ENCODE data around the gene MED8.
"Not testable (repeated sequence)": the region's sequence is repeated elsewhere in the genome, so short reads cannot be mapped to it uniquely, and the experiment has no call there.

The MED8 gene

DNA sequence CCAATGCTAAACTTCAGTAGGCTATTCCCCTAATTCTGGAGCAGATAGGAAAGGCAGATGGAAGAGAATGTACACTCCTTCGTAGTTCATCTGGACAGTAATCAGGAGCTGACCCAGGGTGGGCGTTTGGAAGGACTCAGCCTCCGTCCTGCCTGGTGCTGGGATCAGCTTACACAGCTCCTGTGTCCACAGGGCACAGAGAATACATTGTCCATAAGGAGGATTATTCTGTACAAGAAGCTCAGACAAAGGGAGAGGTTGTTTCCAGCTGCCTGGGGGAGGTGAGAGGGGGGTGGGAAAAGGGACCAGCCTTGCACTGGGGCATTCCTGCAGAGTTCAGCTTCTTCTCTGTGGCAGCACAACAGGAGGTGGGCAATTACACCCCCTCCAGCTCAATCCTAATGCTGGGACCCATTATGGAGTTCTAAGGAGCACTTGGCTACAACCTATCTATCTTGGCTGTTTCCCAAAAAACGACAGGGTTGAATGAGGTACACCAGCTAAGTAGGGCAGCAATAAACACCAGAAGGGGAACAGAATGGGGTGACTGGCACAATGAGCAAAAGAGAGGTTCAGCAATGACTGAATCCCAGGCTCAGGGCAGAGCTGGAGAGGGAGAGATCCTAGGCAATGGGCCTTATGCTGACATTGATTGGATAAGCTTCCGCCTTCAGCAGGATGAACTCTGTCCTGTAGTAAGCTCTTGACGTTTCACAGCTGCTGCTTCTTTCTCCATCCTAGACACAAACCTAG lies 7.4 kb downstream of the MED8 start:
- no peak for DNase-seq (ENCODE audit: low spot score)

DNA sequence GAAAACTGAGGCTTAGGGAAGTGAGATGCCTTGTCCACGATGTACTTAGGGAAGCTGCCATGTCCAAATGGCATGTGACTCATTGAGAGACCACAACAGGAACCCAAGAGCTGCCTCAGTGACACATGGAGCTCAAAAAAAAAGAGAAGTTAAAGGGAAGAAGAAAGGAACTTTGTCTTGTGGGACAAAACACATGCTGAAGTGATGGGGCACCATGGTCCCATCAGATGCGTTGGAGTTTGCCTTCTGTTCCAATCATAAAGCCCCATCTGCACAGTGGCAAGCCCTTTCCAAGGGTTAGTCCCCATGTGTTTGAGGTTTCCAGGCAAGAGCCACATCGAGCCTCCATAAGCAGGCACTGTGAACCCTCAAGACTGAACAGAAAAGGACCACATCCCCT lies 8.0 kb downstream of the MED8 start:
- DNase-seq (ENCODE audit: low spot score), result no peak

- no peak for DNase-seq (ENCODE audit: low spot score)
Measured at GRCh38 chr1:43379476-43379875, 10.1 kb downstream of the MED8 start.

DNA sequence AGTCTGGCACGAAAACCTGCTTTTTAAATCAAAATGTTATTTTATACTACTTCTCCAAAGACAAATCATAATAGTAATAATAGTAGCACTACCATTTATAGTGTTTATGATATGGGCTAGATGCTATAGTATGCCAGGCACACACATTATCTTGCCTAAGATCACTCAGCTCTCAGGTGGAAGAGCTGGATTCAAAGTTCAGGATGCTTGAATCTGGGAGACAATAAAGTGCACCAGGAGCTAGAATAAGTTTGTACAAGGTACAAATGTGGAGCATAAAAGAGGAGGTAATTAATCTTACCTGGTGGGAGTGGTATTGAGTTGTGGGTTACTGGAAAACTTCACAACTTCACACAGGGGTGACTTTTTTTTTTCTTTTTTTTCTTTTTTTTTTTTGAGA lies 11.8 kb downstream of the MED8 start:
- no peak for DNase-seq (ENCODE audit: low spot score)

DNA sequence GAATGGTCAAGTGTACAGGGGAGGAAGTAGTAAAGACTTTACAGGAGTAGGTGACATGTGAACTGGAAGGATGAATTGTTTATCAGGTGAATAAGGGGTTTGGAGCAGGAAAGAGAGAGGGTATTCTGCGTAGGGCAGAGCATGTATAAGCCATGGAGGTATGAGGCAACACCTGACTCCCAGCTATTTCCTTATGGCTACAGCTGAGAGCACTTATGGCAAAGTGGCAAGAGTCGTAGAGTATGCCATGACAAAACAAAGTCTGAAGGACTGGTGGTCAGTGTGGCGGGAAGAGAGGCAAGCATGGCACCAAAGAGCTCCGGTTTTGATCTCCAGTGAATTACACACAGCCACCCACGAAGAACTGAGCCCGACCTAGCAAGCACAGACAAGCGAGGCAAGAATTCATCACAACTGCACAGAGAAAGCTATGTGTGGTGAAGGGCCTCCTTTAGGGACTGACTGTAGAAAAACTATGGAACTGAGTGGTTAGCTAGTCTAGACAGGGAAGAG lies 12.8 kb downstream of the MED8 start:
- DNase-seq (ENCODE audit: low spot score), result no peak

DNA sequence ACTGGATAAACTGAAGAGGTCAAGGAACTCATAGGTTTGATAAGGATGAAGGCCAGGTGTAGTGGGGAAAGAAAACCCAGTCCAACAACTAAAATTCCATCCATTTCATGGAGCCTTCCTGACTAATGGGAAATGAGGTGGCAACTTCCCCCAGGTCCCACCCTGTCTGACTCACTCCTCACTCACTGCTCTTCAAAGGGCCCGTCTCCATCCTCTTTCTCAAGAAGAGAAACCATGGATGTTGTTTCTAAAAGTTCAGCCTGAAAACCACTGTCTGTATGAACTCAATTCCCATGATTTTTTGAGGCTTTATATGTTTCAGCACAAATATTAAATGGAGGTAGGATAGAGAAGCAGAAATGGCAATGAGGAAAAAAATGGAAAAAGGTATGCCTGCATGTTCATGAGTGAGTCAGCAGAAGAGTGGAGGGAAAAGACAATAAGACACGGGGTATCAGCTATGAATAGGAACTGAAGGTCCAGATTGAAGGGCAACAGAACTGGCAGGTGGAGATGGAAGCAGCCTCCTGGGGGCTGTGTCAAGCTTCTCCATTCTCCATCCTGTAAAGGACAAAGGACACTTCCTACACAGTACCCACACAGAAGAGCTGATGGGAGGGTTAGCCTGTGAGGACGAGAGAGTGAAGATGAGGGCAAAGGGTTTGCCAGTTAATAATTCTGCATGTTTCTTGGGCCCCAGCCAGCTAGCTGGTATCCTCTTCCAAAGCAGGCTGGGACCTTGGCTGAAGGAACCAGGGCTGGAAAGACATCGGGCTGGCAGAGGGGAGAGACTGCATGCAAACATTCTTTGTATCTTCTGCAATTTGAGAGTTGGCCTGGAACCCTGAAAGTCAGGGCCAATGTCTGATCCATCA lies 16.3 kb downstream of the MED8 start:
- no peak for DNase-seq (ENCODE audit: low spot score)

DNA sequence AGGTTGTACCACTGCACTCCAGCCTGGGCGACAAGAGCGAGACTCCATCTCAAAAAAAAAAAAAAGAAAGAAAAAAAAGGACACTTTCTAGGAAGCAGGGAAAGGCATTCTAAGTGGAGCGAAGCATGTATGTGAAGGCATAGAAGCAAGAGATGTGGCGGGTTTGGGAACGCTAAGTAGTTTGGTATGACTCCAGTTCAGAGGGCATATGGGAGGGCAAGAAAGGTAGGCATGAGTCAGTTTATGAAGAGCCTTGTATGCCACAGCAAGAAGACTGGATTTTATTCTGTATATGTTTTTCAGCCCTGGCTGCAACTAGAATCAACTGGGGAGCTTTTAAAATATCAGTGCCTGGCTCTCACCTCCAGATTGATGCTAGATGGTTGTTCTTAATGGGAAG lies 17.4 kb downstream of the MED8 start:
- DNase-seq (ENCODE audit: low spot score), result no peak

- DNase-seq (ENCODE audit: low spot score), result no peak
Measured at GRCh38 chr1:43370564-43370963, 19.0 kb downstream of the MED8 start.

GRCh38 chr1:43369779-43370178 lies 19.8 kb downstream of the MED8 start:
- DNase-seq (ENCODE audit: low spot score), result not testable (repeated sequence)

GRCh38 chr1:43368646-43369020 lies 21.0 kb downstream of the MED8 start:
- DNase-seq (ENCODE audit: low spot score), result no peak

DNA sequence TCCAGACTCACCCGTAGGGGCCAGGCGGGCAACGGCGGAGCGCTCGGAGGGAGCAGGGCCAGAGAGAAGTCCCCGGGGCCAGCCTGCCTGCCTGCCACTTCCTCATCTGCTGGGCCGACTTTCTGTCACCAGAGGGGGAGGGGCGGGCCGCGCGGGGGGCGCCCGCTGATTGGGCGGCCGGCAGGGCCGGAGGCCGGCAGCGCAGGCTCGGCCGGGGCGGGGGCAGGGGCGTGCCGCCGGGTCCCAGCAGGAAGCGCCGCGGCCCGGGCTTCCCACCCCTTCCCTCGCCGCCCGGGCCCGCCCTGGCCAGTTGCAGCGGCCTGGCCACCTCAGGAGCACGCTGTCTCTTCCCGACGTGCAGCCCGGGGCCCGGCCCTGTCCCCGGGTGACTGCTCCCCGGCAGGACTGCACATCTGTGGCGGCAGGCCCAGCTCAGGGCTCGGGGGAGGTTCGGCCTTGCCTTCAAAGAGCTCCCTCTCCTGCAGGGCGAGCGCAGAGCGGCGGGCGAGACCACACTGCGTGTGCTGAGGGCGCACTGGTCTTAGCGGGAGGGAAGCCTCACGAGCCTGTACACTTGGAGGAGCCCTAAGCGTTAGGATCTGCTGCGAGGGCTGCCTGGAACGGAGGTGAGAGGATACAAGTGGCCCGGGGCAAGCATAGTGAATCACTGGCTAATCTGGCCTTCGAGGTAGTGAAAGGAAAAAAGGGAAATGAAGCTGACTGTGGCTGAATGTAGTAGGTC lies 21.5 kb downstream of the MED8 start, which contains the start of gene ELOVL1:
TSS of gene ELOVL1 (minus strand) at position 108 of the 742 bp plus-strand sequence. CDS start 2,402 bp downstream, outside the sequence.
- DNase-seq (ENCODE audit: low spot score), result peak; percentile 95

DNA sequence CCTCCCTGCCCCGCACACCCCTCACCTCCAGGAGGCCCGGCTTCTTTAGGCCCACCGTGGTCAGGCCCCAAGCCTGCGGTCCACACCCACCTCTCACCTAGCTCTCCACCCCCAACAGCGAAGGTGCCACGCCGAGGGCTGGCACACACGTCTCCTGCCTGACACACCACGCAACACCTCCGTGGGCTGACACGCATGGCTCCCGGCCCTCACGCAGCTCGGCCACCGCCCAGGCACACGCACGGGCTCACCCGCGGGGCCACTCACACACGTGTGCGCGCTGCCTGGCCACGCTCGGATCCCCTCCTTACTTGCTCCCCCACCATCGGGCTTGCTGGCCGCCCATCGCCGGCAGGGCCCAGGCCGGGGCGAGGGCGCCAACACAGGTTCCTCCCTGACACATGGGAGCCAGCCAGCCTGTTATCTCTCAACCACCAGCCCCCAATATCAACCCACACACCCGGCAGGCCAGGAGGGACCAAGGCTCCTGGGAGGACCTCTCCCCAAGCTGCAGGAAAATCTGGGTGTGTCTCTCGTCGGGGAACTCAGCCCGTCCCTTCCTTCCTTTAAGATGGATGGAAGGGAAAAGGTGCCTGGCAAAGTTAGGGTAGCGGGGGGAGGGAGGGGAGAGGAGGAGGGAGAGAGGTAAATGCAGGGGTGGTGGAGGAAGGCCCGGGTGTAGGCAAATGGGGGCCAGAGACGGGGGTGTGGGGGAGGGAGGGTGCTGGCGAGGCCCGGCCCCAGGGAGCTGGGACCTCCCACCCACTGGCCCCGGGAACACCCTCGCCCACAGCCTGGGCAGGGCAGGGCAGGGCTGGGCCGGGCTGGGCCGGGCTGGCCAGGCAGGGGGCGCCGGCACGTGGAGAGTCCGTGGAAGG lies 22.3 kb downstream of the MED8 start:
- no peak for DNase-seq (ENCODE audit: low spot score)

- no peak for DNase-seq (ENCODE audit: low spot score)
Measured at GRCh38 chr1:43366601-43367025, 23.0 kb downstream of the MED8 start.

DNA sequence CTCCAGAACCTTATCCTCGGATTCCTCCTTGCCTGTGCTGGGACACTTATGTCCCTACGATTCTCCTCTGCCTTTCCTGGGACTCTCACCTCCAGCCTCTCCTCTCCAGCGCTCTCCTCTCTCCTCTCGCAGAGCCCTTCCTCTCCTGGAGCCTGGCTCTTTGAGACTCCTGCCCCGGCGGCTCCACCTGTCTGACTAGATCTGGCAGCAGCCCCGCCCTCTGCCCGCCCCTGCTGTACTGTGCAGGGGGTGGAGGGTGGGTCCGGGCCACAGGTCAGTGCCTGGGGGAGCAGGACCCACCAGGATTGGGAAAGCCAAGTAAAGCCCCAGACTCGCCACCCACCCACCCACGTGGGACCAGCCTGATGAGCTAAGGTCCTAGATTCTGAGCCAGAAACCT lies 23.4 kb downstream of the MED8 start:
- DNase-seq (ENCODE audit: low spot score), result peak; percentile 28

DNA sequence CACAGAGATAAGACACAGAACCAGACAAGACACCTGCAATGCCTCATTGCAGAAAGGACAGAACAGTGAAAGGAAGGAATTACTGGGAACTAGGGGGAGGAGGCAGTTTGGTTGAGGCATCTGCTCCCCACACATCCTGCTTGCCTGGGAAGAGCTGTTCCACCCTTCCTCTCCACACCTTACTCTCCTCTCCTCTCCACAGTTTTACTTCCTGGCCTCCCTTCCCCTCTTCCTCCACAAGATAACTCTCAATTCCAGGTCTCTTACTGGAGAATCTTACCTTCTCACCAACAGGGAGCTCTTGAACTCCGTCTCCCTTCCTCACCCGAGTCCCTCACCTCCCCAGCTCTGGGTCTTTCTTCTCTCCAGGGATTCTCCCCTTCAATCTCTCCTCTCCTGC lies 23.9 kb downstream of the MED8 start:
- no peak for DNase-seq (ENCODE audit: low spot score)

GRCh38 chr1:43363935-43364525 lies 25.6 kb downstream of the MED8 start:
- no peak for DNase-seq (ENCODE audit: low spot score)

GRCh38 chr1:43363283-43363934 lies 26.2 kb downstream of the MED8 start:
- DNase-seq (ENCODE audit: low spot score), result no peak

- DNase-seq (ENCODE audit: low spot score), result no peak
Measured at GRCh38 chr1:43360616-43361015, 29.0 kb downstream of the MED8 start.

- DNase-seq (ENCODE audit: low spot score), result no peak
Measured at GRCh38 chr1:43359696-43360095, 29.9 kb downstream of the MED8 start.

All from HuH-7 (cell line).